HEK293 (cell line): ENCODE measurements around the gene LDLRAP1.

Experiments
- CTCF ChIA-PET: fragments of 350-600 bp; formaldehyde crosslinking; extraction: SDS; loops from one replicate; lab custom pipeline; 2021; ENCODE audit warnings: antibody characterized with exemption; lab: Yijun Ruan, JAX
- POLR2A ChIA-PET: fragments of 300-600 bp; formaldehyde crosslinking; extraction: SDS; loops from one replicate; lab custom pipeline; 2020; ENCODE audit warnings: antibody characterized with exemption, inconsistent platforms; lab: Yijun Ruan, JAX
- H3K27ac ChIP-seq: fragments of 200-500 bp; sonication (Bioruptor generic); 2 replicates; pipeline ENCODE4 v1.5.1; 2014; ENCODE audit warnings: low read depth, low read length, control low read depth, inconsistent platforms; ENCODE audit errors: extremely low read depth
- H3K36me3 ChIP-seq, 2 experiments: fragments of 200-500 bp in 1 of 2; sonication (Bioruptor generic) in 1 of 2; 1 replicate in 1 of 2; 2 replicates in 1 of 2; pipeline ENCODE4 v1.5.1; 2014 to 2017; ENCODE audit warnings: inconsistent platforms in 2 of 2, low read length in 2 of 2; ENCODE audit not compliant: control insufficient read depth in 2 of 2, insufficient read depth in 1 of 2
- H3K4me1 ChIP-seq: fragments of 200-500 bp; sonication (Bioruptor generic); 2 replicates; pipeline ENCODE4 v1.5.1; 2014; ENCODE audit warnings: mild to moderate bottlenecking, low read length, inconsistent platforms; ENCODE audit not compliant: control insufficient read depth, insufficient read depth
- H3K4me3 ChIP-seq: 2 replicates; pipeline ENCODE4 v1.5.1; 2011; ENCODE audit warnings: low read depth, mild to moderate bottlenecking, control low read depth, low read length, moderate library complexity
- H3K9me3 ChIP-seq: fragments of 200-500 bp; sonication (Bioruptor generic); 2 replicates; pipeline ENCODE4 v1.5.1; 2014; ENCODE audit warnings: low read depth, low read length, inconsistent platforms; ENCODE audit not compliant: control insufficient read depth, insufficient read depth
- BCL6B ChIP-seq: fragments of 450-650 bp; formaldehyde crosslinking; IDR thresholded peaks from 2 replicates; pipeline ENCODE4 v1.5.1; 2017; ENCODE audit warnings: missing biosample characterization, missing genetic modification characterization
- KLF9 ChIP-seq: fragments of 450-650 bp; formaldehyde crosslinking; IDR thresholded peaks from 2 replicates; pipeline ENCODE4 v1.5.1; 2016; ENCODE audit warnings: missing biosample characterization, missing genetic modification characterization, low read depth
- OSR2 ChIP-seq: fragments of 450-650 bp; formaldehyde crosslinking; IDR thresholded peaks from 2 replicates; pipeline ENCODE4 v1.5.1; 2016; ENCODE audit warnings: missing biosample characterization, missing genetic modification characterization
- PBX3 ChIP-seq: sonication (generic); formaldehyde crosslinking; IDR thresholded peaks from 2 replicates; pipeline ENCODE4 v1.8.1; 2022; ENCODE audit warnings: mild to moderate bottlenecking, moderate library complexity, missing genetic modification reagents
- SCRT2 ChIP-seq: fragments of 450-650 bp; formaldehyde crosslinking; IDR thresholded peaks from 2 replicates; pipeline ENCODE4 v1.5.1; 2016; ENCODE audit warnings: missing biosample characterization, missing genetic modification characterization
- SP2 ChIP-seq: fragments of 450-650 bp; formaldehyde crosslinking; IDR thresholded peaks from 2 replicates; pipeline ENCODE4 v1.5.1; 2016; ENCODE audit warnings: missing biosample characterization, missing genetic modification characterization
- SP3 ChIP-seq: fragments of 450-650 bp; formaldehyde crosslinking; IDR thresholded peaks from 2 replicates; pipeline ENCODE4 v1.5.1; 2016; ENCODE audit warnings: missing biosample characterization, missing genetic modification characterization
- WT1 ChIP-seq: fragments of 450-650 bp; formaldehyde crosslinking; IDR thresholded peaks from 2 replicates; pipeline ENCODE4 v1.5.1; 2016; ENCODE audit warnings: missing biosample characterization, missing genetic modification characterization
- YY1 ChIP-seq: fragments of 450-650 bp; formaldehyde crosslinking; IDR thresholded peaks from 2 replicates; pipeline ENCODE4 v1.5.1; 2018; ENCODE audit warnings: missing biosample characterization, missing genetic modification characterization
- ZBTB49 ChIP-seq: fragments of 450-650 bp; formaldehyde crosslinking; IDR thresholded peaks from 2 replicates; pipeline ENCODE4 v1.5.1; 2016; ENCODE audit warnings: missing biosample characterization, missing genetic modification characterization, low read depth
- ZIC2 ChIP-seq: fragments of 450-650 bp; formaldehyde crosslinking; IDR thresholded peaks from 2 replicates; pipeline ENCODE4 v1.5.1; 2016; ENCODE audit warnings: missing biosample characterization, missing genetic modification characterization
- ZNF133 ChIP-seq: fragments of 450-650 bp; formaldehyde crosslinking; IDR thresholded peaks from 2 replicates; pipeline ENCODE4 v1.5.1; 2016; ENCODE audit warnings: missing biosample characterization, missing genetic modification characterization
- ZNF146 ChIP-seq: fragments of 450-650 bp; formaldehyde crosslinking; IDR thresholded peaks from 2 replicates; pipeline ENCODE4 v1.5.1; 2016; ENCODE audit warnings: missing biosample characterization, missing genetic modification characterization
- ZNF214 ChIP-seq: fragments of 450-650 bp; formaldehyde crosslinking; IDR thresholded peaks from 2 replicates; pipeline ENCODE4 v1.5.1; 2017; ENCODE audit warnings: missing biosample characterization, mild to moderate bottlenecking, missing genetic modification characterization, borderline replicate concordance
- ZNF544 ChIP-seq: fragments of 450-650 bp; formaldehyde crosslinking; IDR thresholded peaks from 2 replicates; pipeline ENCODE4 v1.5.0; 2017; ENCODE audit warnings: missing biosample characterization, missing genetic modification characterization
- ZNF623 ChIP-seq: fragments of 450-650 bp; formaldehyde crosslinking; IDR thresholded peaks from 2 replicates; pipeline ENCODE4 v1.5.1; 2016; ENCODE audit warnings: missing biosample characterization, missing genetic modification characterization
- ZNF768 ChIP-seq: fragments of 450-650 bp; formaldehyde crosslinking; IDR thresholded peaks from 2 replicates; pipeline ENCODE4 v1.5.1; 2018; ENCODE audit warnings: missing biosample characterization, mild to moderate bottlenecking, missing genetic modification characterization

LDLRAP1 gene

GRCh38 chr1:25562928-25563283 lies 19.5 kb downstream of the LDLRAP1 start:
- no peak overlapping the region for H3K4me3 ChIP-seq
- H3K9me3 ChIP-seq: no peaks in the 10 kb centered on the region
- no peak overlapping the region for H3K27ac ChIP-seq
- ChIA-PET CTCF (no interaction called here), POLR2A (no interaction called here)
- H3K4me1 ChIP-seq: no peaks in the 10 kb centered on the region
- no peak for TF ChIP-seq ZNF768 (tag by site-specific recombination)
- H3K36me3 ChIP-seq: peaks cover 0 to 67% of the 10 kb centered on the region in 2 experiments; a peak in 1 of 3 replicates

- H3K4me3 ChIP-seq: no peak overlapping the region
- H3K4me1 ChIP-seq: peaks cover 4% of the 10 kb centered on the region
- no peaks in the 10 kb centered on the region for H3K9me3 ChIP-seq
- H3K27ac ChIP-seq: no peak overlapping the region
- TF ChIP-seq YY1 (tag by site-specific recombination): no peak
- TF ChIP-seq ZNF214 (tag by site-specific recombination): no peak
- 0 out of 2 replicates have a peak, but pooled peaks have one; percentile 10 for TF ChIP-seq SP2 (tag by site-specific recombination)
- TF ChIP-seq ZNF146 (tag by site-specific recombination): no peak
- no peak for TF ChIP-seq WT1 (tag by site-specific recombination)
- TF ChIP-seq OSR2 (tag by site-specific recombination): no peak
- no peak for TF ChIP-seq BCL6B (tag by site-specific recombination)
- TF ChIP-seq SCRT2 (tag by site-specific recombination): no peak
- H3K36me3 ChIP-seq: peaks cover 0 to 60% of the 10 kb centered on the region in 2 experiments; a peak in 1 of 3 replicates
- POLR2A ChIA-PET: no interaction called here
- CTCF ChIA-PET: no interaction called here
Measured at GRCh38 chr1:25563330-25564215, 20.2 kb downstream of the LDLRAP1 start.

GRCh38 chr1:25564777-25565574 lies 21.6 kb downstream of the LDLRAP1 start:
- TF ChIP-seq ZBTB49 (tag by site-specific recombination) (no peak), ZIC2 (peak; percentile 75), ZNF544 (no peak), SP3 (tag by site-specific recombination) (no peak), KLF9 (0 out of 2 replicates have a peak, but pooled peaks have one; percentile 13), ZNF623 (tag by site-specific recombination) (peak; percentile 79), ZNF133 (no peak), PBX3 (no peak)
- TF ChIP-seq, all 188 proteins: peak for 3
- Histone ChIP-seq H3K36me3 (peaks cover 0 to 47% of the 10 kb centered on the region in 2 experiments; a peak in 1 of 3 replicates), H3K4me3 (no peak overlapping the region), H3K27ac (no peak overlapping the region), H3K4me1 (peaks cover 5% of the 10 kb centered on the region), H3K9me3 (no peaks in the 10 kb centered on the region)
- CTCF ChIA-PET: interaction anchor here (0.7 to 1.0 kb wide), 4 partner anchors 9 to 249 kb away, joined by 3 read pairs; no protein-coding TSS in a partner anchor
- POLR2A ChIA-PET: interaction anchor here (1.1 kb wide), 1 partner anchor 16 kb away, joined by 4 read pairs; no protein-coding TSS in a partner anchor
